GM18520 (cell line): ENCODE data around the gene NFATC2.

Source experiments
- ATAC-seq: cut with Tn5 transposase; IDR thresholded peaks from one replicate; pipeline ENCODE4 v1.9.1; 2021; ENCODE audit not compliant: unreplicated experiment

Gene NFATC2

GRCh38 chr20:51398083-51398482 is 144.4 kb downstream of the NFATC2 start:
- ATAC-seq = no peak

DNA sequence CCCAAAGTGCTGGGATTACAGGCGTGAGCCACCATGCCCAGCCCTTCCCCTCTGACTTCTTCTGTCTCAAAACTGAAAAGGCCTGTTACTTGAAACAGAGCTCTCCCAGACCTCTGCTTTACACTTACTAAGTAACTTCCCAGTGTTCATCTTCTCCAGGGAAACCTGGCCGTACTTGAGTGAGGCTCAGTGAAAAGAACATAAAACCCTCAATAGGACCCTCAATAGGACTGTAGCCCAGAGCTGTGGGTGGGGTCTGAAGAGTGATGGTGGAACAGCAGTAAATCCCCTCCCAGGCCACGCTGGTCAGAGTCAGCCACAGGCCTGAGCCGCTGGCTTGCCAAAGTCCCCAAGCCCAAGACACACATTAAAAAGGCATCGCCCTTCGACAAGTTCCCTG is 145.4 kb downstream of the NFATC2 start:
- no peak for ATAC-seq

DNA sequence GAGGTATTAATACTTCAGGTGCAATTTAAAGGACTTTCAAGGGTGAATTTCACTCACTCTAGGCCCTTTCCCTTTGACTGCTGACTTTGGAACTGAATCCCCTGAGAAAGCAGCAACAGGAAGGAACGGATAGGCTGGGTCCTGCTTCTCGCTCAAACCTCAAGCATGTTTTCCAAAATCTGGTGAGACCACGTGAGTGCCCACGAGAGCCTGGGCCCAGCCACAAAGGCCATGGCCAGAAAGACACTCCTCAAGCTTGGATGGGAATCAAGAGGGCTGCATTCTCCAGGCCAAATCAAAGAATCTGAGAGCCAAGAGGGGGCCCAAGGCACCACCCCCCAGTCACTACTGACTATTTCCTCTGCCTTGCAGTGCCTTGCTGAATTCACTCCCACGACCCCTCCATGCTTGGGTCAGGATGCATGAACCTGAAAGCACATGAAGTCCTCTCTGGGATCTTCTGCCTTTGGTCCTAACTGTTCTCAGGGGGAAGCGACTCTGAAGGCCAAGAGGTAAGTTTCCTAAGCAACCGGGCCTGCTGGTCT is 146.1 kb downstream of the NFATC2 start:
- ATAC-seq = no peak

GRCh38 chr20:51394706-51395105 is 147.8 kb downstream of the NFATC2 start:
- no peak for ATAC-seq

- ATAC-seq = no peak
These were observed 148.9 kb downstream of the NFATC2 start for GRCh38 chr20:51393571-51393970.

DNA sequence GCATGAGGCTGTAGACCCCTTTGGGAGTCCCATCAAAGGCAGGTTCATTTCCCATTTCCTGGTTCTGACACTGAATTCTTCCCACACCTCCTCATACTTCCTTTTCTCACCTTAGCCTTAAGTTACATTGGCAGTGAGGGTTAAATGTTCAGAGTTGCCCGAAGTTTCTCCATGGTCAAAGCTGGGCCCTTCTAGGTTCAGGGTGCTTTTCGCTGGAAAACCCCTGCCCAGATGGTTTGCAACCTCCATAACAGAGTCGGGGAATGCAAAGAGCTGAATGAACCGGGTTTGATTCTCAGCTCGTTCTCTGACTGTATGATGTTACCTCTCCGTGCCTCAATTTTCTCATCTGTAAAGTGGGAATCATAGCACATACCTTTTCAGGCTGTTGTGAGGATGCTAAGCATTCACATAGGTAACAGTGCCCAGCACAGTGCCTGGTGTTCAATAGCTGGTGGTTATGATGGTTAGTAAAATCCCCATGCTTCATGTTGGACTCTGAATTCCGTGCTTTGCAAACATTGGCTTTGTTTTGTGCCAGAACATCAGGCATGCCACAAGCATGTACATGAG is 149.8 kb downstream of the NFATC2 start:
- no peak for ATAC-seq

DNA sequence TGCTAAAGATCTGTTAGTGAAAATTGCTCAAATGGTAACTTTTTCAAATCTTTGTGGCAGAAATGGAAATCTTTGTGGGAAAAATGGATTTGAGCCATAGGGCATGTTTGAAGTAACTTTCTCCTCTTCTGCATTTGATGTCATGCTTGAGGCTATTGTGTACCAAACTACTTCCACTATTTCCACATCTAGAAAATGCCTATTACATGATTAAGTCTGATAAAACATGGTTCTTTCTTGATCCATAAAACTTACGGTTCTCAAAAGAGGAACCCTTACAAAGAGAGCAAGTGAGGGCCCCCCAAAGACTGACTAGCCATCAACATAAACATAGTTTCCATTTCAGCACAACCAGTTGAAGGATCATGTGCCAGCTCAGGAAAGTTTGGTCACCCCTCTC is 150.6 kb downstream of the NFATC2 start:
- no peak for ATAC-seq

- no peak for ATAC-seq
These were observed 152.8 kb downstream of the NFATC2 start for GRCh38 chr20:51389543-51390264.

DNA sequence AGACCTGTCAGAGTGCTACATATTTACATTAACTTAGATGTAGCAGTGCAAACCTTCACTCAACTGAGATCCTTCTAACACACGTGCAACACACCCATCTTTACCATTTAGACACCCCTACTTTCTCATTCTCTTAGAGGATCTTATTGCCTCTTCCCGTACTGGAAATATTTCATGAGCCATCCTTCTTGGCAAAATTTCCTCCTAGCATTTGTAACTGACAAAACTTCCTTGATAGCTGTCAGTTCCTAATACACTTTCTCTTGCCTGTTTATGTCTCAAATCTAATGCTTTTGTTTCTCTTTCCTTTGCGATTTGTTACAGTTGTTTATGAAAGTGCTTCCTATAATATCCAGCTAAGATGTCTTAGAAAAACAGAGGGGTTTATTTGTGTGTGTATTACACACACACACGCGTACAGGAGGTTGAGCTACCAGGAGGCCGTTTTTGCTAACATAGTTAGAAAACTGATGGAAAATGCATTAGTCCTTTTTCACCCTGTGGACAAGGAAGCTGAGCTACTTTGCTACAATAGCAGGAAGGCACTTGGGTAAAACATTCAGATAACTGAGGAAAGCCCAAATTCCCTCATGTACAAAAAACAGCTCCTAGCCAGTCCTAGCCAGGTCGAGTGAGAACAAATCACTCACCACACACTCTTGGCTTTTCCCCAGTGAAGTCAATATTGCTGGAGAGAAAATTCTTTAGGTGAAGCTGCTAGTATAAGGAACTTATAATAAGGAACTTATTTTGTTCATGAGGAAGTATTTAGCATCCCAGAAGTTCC is 153.6 kb downstream of the NFATC2 start:
- ATAC-seq = no peak

GRCh38 chr20:51388227-51388626 is 154.3 kb downstream of the NFATC2 start:
- ATAC-seq = no peak

DNA sequence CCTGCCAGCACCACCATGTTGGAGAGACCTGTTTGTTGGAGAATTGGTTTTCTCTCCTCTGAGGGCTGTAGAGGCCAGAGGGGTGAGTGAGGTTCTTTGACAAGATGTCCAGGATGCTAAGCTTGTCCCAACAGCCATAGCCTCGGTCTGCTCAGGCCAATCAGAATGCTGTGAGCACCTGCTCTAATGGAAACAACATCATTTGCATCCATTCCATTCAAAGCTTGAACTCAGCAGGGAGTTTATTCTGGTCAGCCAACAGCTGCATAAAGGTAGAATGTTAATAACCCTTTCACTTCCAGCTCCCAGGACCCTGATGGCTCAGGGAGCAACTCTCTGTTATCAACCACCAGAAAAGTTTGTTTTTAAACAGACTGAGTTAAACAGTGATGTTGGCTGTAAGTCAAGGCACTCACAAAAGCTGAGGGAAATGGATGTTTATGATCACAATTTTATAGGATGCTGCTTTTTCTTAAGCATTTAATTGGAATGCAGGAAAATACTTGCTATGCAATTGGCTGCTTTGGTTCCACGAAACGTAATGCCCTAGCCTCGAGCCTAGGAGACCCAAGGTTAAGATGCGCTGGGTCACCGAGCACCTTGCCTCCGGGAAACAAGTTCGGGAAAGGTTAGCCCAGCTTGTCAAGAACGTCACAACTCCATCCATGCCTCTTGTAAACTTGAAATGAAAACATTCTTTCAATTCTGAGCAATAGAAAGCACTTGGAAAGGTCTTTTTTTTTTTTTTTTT is 155.2 kb downstream of the NFATC2 start:
- ATAC-seq = no peak

DNA sequence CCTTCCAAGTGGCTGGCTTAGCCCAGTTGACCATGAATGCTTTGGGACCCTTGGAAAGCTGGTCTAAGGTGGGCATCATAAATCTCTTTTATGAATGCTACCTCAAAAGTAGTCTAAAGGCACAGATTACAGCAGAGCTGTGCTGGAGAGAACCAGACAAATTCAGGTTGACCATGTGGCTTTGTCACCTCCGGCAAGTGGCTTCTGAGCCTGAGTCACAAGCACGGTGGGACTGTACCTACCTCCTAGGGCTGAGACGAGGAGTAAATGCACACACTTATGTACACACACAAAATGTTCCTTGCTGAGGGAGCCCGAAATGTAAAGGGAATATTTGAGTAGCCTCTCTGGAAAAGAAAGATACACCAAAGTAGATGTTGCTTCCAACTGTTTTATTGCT is 155.9 kb downstream of the NFATC2 start:
- peak; percentile 47 for ATAC-seq

DNA sequence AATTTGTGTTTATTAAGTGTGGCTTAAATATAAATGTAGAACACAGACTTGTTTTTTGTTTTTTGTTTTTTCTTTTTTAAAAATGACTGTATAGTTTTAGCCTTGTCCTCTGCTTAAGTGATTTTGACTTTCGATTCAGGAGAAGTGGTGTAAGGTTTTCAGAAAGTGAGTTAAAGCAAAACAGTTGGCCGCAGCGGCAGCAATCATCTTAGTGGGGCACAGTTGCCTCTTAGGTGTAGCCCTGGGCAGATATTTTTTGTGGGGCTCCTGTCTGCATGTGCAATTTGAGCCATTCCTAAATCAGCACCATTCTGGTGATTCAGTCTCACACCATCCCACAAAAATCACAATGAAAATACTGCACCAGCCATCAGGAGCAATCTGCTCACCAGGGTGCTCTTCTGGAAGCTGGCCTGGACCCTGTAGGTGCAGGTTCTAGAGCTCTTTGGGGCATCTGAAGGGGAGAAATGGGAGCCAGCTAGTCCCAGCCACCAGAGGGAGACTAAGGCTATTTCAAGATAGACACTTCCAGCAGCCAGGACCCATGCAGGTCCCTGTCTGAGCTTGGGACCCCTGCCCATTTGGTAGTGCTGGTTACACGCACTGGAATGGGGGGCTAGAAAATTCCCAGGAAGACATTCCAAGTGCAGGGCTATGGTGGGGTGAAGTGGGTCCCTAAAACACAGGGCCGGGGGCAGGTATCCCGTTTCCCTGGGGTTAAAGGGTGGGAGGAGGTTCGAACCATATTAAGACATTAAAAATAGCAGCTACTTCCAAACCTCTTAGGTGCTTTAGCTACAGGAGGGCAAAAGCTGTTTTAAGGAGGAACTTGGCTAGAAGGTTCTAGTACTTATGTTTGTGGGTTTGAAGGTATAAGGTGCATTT is 156.6 kb downstream of the NFATC2 start:
- ATAC-seq = no peak

- ATAC-seq = no peak
These were observed 157.6 kb downstream of the NFATC2 start for GRCh38 chr20:51384875-51385274.

DNA sequence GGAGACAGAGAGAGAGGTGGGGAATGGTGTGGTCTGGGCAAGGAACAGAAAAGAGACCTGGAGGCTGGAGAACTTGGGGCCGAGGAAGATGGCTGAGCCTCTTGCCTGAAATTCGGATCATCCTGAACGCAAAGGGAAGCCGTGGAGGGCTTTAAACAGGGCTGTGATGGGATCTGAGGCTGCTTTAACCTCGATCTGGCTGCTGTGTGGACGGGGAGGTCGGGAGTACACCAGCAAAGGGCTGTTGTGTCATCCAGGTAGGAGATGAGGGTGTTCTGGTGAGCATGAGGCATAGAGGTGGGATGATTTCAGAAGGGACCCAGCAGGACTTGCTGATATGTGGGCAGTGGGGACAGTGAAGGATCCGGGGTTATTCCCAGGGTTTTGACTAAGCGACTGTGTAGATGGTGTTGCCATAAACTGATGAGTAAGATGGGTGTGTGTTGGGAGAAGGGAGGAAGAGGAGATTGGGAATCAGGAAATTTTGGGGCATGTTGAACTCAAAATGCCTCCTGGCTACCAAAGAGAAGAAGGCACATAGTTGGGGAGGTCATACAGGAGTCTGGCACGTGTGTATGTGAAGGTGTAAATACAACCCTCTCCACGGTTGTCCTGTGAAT is 158.5 kb downstream of the NFATC2 start:
- no peak for ATAC-seq

GRCh38 chr20:51382986-51383821 is 159.3 kb downstream of the NFATC2 start:
- ATAC-seq = no peak

DNA sequence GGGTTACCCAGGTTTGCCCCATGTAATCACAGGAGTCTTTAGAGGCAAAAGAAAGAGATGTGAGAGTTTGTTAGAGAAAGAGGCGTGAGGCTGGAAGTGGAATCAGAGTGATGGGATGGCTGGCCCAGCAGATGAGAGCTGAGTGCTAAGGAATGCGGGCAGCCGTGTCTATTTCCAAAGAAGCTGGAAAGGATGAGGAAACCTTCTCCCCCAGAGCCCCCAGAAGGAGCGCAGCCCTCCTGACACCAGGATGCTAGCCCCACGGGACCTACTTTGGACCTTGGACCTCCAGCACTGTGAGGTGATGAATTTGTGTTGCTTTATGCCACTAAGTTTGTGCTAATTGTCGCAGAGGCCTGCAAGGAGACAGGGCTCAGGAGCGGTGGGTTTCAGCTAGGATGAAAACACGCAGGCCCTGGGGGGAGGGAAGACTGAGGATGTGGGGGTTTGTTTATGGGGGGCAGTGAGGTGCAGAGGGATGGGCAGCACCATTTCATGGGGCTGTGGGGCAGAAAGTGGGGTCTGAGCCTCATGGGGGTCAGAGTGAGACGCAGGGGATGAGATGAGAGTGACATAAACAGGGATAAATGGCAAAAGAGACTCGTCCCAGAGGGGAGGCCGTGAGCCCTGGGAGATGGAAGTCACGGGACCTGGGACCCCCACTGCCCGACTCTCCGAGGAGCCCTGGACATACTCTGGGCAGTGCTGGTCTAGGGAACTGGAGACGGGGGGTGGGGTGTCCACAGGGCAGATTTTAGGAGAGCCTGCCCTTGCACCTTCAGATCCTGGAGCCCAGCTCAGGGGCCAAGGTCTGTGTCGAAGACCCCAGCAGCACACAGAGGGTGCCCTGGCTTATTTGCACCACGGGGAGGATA is 160.2 kb downstream of the NFATC2 start:
- ATAC-seq = no peak

- no peak for ATAC-seq
These were observed 161.0 kb downstream of the NFATC2 start for GRCh38 chr20:51381557-51381956.
